WERI-Rb-1 (cell line): ENCODE measurements around the gene HSP90AB1.

Experiments used
- DNase-seq: peaks from one replicate; pipeline ENCODE4 v3.0.0-alpha.2; 2020
- H3K27ac ChIP-seq: fragments of 250-450 bp; sonication (Bioruptor Pico); 2 replicates; pipeline ENCODE4 v1.5.1; 2020; ENCODE audit warnings: mild to moderate bottlenecking, moderate library complexity
- H3K27me3 ChIP-seq: fragments of 250-450 bp; sonication (Bioruptor Pico); 2 replicates; pipeline ENCODE4 v1.5.1; 2021; ENCODE audit warnings: mild to moderate bottlenecking, low read depth, moderate library complexity; ENCODE audit not compliant: insufficient read depth, severe bottlenecking
- H3K36me3 ChIP-seq: fragments of 250-450 bp; sonication (Bioruptor Pico); 2 replicates; pipeline ENCODE4 v1.5.1; 2020; ENCODE audit warnings: mild to moderate bottlenecking, moderate library complexity
- H3K4me3 ChIP-seq: 2 replicates; pipeline ENCODE4 v1.5.1; 2011; ENCODE audit warnings: low read depth, mild to moderate bottlenecking, control low read depth, low read length
- H3K9me3 ChIP-seq: fragments of 250-450 bp; sonication (Bioruptor Pico); 2 replicates; pipeline ENCODE4 v1.5.1; 2021; ENCODE audit warnings: mild to moderate bottlenecking, moderate library complexity; ENCODE audit not compliant: severe bottlenecking
- CTCF ChIP-seq: IDR thresholded peaks from 2 replicates; pipeline ENCODE4 v1.5.1; 2011; ENCODE audit warnings: low read depth, mild to moderate bottlenecking, control low read depth, inconsistent platforms, low read length

HSP90AB1 gene

GRCh38 chr6:44232676-44233566, 14.0 kb upstream of the HSP90AB1 start:
- no peak for DNase-seq
- no peak for TF ChIP-seq CTCF
- Histone ChIP-seq H3K36me3 (peaks cover 81% of the 10 kb centered on the region), H3K9me3 (no peaks in the 10 kb centered on the region), H3K27ac (no peak overlapping the region; the same call in 1 of the 2 replicates), H3K27me3 (no peaks in the 10 kb centered on the region), H3K4me3 (no peak overlapping the region)

DNA sequence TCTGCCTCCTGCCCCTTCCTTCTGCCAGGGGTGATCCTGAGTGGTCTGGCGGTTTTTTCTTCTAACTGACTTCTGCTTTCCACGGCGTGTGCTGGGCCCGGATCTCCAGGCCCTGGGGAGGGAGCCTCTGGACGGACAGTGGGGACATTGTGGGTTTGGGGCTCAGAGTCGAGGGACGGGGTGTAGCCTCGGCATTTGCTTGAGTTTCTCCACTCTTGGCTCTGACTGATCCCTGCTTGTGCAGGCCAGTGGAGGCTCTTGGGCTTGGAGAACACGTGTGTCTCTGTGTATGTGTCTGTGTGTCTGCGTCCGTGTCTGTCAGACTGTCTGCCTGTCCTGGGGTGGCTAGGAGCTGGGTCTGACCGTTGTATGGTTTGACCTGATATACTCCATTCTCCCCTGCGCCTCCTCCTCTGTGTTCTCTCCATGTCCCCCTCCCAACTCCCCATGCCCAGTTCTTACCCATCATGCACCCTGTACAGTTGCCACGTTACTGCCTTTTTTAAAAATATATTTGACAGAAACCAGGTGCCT, 13.3 kb upstream of the HSP90AB1 start:
- no peaks in the 10 kb centered on the region for H3K9me3 ChIP-seq
- H3K27me3 ChIP-seq: no peaks in the 10 kb centered on the region
- no peak for TF ChIP-seq CTCF
- H3K36me3 ChIP-seq: peaks cover 74% of the 10 kb centered on the region
- no peak overlapping the region for H3K4me3 ChIP-seq
- H3K27ac ChIP-seq: no peak overlapping the region; the same call in 1 of the 2 replicates
- DNase-seq: no peak

- Histone ChIP-seq H3K27ac (peak overlapping the region; percentile 34), H3K4me3 (no peak overlapping the region), H3K27me3 (no peaks in the 10 kb centered on the region), H3K9me3 (no peaks in the 10 kb centered on the region), H3K36me3 (peaks cover 67% of the 10 kb centered on the region)
- TF ChIP-seq CTCF: peak; percentile 98
- peak; percentile 88 for DNase-seq
Observed at GRCh38 chr6:44234101-44235025, 12.5 kb upstream of the HSP90AB1 start.

- Histone ChIP-seq H3K9me3 (no peaks in the 10 kb centered on the region), H3K4me3 (no peak overlapping the region), H3K27me3 (no peaks in the 10 kb centered on the region), H3K36me3 (peaks cover 58% of the 10 kb centered on the region), H3K27ac (peak overlapping the region; percentile 34)
- DNase-seq: no peak
- TF ChIP-seq CTCF: no peak
Observed at GRCh38 chr6:44235269-44235668, 11.6 kb upstream of the HSP90AB1 start.

GRCh38 chr6:44235891-44236516, 10.9 kb upstream of the HSP90AB1 start:
- Histone ChIP-seq H3K36me3 (peaks cover 50% of the 10 kb centered on the region), H3K27ac (no peak overlapping the region), H3K27me3 (no peaks in the 10 kb centered on the region), H3K9me3 (no peaks in the 10 kb centered on the region), H3K4me3 (no peak overlapping the region)
- peak; percentile 19; the same call in 1 of the 2 replicates for TF ChIP-seq CTCF
- no peak for DNase-seq
